WI38 (cell line): ENCODE results near the gene BEX2.

ENCODE experiments used
- H3K4me3 ChIP-seq: 2 replicates; pipeline ENCODE4 v1.5.1; 2011; ENCODE audit warnings: low read depth, mild to moderate bottlenecking, control low read depth, low read length
- TF ChIP-seq, protein P1 (sequence below): IDR thresholded peaks from 2 replicates; pipeline ENCODE4 v1.5.1; 2012; ENCODE audit warnings: low read depth, mild to moderate bottlenecking, control low read depth, low read length

The BEX2 gene

DNA sequence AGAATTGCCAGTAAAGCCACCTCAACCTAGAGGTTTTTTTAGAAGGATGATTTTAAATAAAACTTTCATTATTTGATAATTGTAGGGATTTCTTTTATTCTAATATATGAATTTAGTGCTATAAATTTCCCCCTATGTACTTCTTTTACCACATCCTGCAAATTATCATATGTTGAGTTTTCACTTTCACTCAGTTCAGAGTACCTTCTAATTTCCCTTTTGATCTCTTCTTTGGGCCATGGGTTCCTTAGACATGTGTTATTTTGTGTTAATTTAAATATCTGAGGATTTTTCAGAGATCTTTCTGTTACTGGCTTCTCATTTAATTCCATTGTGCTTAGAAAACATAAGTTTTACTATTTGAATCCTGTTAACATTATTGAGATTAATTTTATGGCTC is 6.1 kb downstream of the BEX2 start:
- TF ChIP-seq, protein P1, sequence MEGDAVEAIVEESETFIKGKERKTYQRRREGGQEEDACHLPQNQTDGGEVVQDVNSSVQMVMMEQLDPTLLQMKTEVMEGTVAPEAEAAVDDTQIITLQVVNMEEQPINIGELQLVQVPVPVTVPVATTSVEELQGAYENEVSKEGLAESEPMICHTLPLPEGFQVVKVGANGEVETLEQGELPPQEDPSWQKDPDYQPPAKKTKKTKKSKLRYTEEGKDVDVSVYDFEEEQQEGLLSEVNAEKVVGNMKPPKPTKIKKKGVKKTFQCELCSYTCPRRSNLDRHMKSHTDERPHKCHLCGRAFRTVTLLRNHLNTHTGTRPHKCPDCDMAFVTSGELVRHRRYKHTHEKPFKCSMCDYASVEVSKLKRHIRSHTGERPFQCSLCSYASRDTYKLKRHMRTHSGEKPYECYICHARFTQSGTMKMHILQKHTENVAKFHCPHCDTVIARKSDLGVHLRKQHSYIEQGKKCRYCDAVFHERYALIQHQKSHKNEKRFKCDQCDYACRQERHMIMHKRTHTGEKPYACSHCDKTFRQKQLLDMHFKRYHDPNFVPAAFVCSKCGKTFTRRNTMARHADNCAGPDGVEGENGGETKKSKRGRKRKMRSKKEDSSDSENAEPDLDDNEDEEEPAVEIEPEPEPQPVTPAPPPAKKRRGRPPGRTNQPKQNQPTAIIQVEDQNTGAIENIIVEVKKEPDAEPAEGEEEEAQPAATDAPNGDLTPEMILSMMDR, result no peak

DNA sequence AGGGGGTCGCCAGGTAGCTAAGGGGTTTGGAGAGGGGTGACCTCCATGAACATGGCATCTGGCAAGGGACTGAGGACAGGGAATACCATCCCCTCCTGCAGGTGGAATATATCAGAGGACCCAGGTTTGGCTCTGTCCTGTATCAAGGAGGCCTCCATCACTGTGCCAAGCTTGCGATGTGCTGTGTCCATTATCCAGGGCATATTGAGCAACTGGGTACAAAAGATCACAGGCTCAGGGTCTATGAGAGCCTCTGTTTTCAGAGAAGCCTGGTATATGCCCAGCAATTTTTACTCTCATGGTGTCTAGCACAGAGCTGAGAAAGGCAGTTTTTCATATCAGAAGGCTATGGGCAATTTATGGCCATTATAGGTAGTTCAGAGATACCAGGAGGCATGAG is 17.7 kb downstream of the BEX2 start:
- TF ChIP-seq, protein P1, result no peak
- H3K4me3 ChIP-seq, result no peak overlapping the region

More for the DNA sequence above, 6.1 kb downstream of the BEX2 start:
- no peak overlapping the region for H3K4me3 ChIP-seq

DNA sequence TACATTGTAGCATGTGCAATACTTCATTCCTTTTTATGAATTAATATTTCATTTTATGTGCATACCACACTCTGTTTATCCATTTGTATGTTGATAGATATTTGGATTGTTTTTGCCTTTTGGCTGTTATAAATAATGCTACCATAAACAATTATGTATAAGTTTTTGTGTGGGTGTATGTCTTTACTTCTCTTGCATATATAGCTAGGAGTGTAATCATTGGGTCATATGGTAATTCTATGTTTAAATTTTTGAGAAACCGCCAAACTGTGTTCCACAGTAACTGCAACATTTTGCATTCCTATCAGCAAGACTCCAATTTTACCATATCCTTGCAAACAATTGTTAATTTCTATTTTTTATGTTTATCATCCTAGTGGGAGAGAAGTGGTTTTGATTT is 31.2 kb downstream of the BEX2 start:
- no peak overlapping the region for H3K4me3 ChIP-seq
- TF ChIP-seq, protein P1, result no peak

DNA sequence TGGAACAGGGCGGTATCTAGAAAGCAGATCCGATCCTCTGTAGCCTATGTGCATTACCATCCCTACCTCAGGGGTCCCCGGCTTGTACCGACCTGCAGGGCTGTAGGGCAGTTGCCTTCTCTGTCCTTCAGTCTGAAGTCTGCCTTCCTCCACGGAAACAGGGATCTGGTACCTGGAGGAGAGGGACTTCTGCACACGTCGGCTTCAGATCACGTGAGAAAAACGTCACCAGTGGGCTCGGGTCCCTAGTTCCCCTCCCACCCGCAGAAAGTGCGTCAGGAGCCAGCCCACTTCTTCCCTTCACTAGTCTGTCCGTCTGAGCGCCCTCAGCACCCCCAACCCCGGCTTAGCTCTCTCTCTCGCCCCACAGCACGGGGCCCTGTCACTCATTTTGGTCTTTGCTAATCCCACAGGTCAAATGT is 34.2 kb downstream of the BEX2 start, which contains the start of gene TCEAL5:
TSS of gene TCEAL5 (minus strand) at position 170 of the 422 bp plus-strand sequence. CDS start 2,187 bp downstream, outside the sequence.
- TF ChIP-seq, protein P1, result no peak
- H3K4me3 ChIP-seq, result no peak within 1 kb of the TSS

DNA sequence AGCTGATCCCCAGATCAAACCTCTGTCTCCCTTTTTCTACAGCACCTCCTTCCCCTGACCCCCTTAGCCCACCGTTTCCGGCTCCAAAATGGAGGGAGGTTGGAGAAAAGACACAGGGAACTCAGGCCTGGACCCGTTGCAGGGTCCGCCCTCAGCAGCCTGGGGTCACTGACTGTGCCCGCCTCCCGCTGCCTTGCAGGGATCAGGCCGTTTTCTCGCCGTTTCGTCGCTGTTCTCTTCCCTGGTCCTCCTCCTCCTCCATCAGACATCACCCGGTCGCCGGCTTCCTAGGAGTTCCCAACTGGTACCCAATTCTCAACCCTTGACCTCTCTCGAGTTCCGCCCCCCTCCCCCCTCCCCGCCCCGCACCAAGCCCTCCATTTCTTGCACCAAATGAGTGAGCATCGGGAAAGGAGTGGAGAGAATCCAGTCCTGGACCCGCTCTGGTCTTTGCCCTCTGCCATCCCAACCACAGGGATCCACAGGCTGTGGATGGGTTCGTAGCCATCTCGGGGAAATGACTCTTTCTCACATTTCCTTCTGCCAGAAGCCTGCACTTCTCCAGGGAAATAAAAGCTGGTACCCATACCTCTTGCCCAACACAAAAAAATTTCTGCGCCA is 34.7 kb downstream of the BEX2 start:
- no peak overlapping the region for H3K4me3 ChIP-seq
- TF ChIP-seq, protein P1, result no peak

DNA sequence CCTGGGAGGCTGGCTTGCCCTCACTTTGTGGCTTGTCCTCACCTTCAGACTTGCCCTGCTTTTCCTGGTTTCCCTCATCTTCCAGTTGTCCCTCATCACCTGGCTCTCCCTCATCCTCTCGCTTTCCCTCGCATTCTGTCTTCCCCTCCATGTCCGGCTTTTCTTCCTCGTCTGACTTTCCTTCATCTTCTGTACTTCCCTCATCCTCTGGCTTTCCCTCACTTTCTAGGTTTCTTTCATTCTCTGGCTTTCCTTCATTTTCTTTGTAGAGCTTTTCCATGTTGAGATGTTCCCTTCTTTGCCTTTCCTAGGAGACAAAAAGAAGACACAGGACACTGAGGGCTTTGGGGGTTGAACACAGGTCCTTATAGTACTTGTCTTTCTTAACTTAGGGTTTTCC is 36.5 kb downstream of the BEX2 start:
- TF ChIP-seq, protein P1, result no peak

More for the DNA sequence above, 36.5 kb downstream of the BEX2 start:
- no peak overlapping the region for H3K4me3 ChIP-seq
